Measurements from ENCODE around the gene SLC35C1.

DNA sequence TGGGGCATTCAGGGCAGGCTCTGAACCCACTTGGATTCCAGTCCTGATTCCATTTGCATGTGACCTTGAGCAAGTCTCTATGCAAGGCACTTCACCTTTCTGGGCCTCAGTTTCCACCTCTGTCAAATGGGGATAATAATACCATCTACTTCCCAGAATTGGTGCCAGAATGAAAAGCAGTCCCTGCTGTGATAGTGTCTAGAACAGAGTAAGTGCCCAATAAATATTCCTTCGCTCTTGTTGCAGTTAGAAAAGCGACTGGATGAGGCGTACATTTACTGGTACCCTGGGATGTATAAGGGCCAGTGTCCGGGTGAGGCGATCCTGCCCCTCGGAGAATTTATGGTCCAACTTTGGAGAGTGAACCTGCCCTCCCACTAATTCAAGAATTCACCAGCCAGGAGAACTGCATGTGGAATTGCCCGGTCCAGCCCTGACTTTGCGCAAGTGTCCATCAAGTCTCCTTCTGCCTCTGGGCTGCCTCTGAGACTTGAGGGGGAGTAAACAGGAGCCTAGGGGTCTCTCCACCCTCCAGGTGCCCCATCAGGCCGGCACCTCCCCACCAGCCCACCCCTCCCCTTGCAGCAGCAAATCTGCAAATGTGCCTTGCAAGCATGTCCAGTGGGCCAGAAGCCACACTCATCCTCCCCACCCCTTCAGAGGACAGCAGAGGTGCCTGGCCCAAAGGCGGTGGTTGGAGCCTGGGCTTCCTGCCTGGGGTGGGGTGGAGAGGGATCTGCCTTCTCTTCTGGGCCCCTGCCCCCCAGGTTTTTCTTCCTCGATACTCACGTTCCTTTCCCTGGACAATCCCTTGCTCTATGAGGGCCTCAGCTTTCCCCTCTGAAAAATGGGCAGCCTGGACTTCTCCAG is 30.9 kb upstream of the SLC35C1 start:
- TF ChIP-seq, protein P1, sequence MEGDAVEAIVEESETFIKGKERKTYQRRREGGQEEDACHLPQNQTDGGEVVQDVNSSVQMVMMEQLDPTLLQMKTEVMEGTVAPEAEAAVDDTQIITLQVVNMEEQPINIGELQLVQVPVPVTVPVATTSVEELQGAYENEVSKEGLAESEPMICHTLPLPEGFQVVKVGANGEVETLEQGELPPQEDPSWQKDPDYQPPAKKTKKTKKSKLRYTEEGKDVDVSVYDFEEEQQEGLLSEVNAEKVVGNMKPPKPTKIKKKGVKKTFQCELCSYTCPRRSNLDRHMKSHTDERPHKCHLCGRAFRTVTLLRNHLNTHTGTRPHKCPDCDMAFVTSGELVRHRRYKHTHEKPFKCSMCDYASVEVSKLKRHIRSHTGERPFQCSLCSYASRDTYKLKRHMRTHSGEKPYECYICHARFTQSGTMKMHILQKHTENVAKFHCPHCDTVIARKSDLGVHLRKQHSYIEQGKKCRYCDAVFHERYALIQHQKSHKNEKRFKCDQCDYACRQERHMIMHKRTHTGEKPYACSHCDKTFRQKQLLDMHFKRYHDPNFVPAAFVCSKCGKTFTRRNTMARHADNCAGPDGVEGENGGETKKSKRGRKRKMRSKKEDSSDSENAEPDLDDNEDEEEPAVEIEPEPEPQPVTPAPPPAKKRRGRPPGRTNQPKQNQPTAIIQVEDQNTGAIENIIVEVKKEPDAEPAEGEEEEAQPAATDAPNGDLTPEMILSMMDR (IDR thresholded peaks at IDR 0.05): no peak
- TF ChIP-seq POLR2A (IDR thresholded peaks at IDR 0.05) (no peak), EP300 (IDR thresholded peaks at IDR 0.05; ENCODE audit: low read depth) (no peak)
